ENCODE data around the gene MAGEF1.
"Not testable (repeated sequence)": the region's sequence is repeated elsewhere in the genome, so short reads cannot be mapped to it uniquely, and the experiment has no call there.

The MAGEF1 gene

DNA sequence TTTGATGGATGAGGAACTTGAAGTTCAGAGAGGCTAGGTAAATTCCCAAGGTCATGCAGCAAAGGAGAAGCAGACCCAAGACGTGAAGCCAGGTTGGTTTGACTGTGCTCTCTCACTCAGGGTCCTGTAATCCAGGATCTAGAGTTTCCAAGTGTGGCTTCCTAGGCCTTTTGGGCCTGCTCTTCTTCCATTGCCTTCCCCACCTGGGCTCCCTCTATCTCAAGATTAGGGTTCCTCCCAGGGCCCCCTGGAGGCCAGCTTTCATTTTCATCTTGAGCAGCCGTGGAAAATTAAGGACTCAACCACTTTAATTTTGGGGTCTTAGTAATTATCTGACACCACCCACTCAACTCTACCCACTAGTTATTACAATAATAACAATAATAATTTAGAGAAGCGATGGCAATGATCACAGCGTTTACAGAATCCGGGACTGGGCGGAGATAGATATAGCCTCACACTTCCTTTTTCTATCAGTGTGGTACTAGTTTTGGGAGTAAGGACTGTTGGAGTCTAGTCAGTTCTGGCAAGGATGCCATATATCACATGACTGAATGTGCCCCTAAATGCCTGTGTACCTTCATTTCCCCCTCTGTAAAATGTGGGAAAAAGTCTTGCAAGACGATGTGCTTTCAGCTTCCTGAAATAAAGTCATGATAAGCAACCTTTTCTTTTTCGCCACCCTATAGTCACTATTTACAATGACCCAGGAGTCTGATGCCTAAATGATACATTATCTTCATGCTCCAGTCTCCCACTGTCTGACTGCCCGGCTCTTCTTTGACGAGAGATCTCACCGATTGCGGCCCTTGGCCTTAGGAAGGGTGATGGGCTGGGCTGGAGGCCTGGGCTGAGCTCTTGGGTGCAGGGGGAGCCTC is 30.2 kb upstream of the MAGEF1 start:
- FAIRE-seq = no peak

DNA sequence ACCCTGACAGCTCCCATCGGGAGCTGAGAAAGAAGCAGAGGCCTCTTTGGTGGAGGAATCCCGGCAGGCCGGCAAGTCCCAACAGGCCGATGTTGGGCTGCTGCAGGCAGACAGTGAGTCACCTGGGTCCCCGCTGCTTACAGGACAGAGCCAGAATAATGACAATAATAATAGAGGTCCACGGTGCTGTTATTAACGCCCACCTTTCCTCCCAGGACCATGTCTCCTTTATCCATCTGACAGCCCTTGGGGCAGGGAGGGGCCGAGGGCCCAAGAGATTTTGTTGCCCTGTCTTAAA is 29.3 kb upstream of the MAGEF1 start:
- FAIRE-seq = no peak

DNA sequence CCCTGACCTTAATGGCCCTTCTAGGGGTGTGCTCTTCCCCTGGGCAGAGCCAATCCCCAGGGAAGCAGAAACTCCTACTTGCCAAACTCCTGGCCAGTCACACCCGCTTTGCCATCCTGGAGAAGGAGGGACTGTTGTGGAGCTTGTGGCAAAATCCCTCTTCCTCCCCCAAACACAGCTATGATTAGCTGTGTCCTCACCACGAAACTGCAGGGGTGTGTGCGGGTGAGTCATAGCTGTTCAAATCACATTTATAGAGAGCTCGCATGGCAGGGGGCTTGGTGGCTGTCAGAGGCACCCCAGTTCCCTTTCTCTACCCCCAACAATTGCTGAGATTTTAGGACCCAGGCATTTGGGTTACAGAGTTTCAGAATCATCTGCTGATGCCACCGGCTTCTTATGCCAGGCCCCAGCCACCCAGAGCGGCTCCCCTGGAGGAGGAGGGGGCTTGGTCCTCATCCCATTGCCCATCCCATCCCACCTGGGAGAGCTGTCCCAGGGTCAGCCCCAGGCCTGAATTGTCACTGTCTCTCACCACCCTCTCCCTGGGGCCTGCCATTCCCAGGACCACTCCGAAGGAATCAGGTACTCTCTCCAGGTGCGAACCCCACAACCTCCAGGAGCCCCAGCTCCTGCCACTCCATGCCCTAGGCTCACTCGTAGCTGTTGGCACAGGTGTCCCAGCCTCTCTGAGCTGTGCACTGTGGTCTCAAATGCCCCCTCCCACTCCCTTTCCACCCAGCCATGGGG is 28.8 kb upstream of the MAGEF1 start:
- no peak for FAIRE-seq

DNA sequence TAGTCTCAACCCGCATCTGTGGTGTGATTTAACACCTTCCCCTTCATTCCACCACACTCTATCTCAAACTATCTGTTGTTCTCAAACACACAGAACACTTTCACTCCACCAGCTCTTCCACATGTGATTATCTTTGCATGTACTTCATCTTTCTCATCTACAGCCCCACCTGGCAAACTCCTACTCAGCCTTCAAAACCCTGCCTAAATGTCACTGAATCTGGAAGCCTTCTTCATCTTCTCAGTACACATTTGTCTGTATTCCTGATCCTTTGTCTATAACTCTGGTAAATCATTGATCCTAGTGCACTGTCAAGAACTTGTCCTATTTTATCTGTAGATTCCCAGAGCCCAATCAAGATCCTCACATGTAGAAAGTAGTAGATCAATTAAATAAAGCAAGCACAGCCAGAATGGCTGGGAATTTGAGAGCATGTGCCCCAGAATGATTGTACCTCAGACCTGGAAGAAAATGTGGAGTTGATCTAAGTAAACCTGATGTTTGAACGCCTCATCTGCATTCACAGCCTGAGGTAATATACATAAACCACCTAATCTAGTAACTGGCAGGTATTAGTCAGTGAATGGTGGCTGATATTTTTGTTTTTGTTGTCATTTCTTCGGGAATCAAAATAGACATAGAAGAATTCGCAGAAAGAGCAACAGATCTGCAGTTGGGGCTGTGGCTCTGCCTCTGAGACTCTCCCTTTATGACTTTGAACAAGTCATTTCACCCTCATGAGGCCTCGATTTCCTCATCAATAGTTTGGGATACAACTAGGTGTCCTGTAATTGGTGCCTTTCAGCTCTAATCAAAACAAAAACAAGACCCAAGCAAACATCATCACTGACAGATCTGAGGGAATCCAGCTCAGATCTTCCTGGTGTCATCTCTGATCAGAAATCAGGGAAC is 28.0 kb upstream of the MAGEF1 start:
- FAIRE-seq = no peak

DNA sequence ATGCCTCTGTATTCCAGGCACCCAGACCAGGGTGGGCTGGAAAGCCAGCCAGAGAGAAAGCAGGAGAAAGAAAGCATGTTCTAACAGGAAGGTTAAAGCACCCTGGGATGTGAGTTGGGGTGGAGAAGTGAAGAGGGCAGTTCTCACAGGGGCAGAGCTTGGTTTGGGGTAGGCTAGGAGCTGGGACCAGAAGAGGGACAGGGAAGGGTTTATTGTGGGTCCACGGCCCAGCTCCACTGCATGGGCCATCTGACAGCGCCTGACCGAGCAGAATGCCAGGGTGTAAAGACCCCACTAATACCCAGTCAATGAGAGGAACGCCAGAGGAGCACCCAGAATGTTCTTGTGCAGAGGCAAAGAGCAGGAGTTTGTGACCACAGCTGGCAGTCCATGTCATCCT is 27.1 kb upstream of the MAGEF1 start:
- no peak for FAIRE-seq

DNA sequence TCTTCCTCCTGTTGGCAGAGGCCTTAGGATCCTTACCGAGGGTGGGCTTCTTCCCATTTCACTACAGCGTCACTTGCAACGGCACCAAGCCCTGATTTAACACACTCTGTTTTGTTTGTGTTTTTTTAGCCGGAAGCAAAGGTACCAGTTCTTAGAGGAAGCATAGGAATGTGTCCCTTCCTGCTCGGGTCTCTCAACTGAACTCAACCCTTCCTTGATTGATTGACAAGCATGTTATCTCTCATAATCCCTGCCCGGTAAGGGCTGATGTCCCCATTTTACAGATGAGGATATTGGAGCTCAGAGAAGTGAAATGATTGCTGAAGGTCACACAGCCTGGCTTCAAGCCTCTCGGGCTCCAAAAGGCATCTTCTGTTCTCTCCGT is 26.6 kb upstream of the MAGEF1 start:
- FAIRE-seq = no peak

DNA sequence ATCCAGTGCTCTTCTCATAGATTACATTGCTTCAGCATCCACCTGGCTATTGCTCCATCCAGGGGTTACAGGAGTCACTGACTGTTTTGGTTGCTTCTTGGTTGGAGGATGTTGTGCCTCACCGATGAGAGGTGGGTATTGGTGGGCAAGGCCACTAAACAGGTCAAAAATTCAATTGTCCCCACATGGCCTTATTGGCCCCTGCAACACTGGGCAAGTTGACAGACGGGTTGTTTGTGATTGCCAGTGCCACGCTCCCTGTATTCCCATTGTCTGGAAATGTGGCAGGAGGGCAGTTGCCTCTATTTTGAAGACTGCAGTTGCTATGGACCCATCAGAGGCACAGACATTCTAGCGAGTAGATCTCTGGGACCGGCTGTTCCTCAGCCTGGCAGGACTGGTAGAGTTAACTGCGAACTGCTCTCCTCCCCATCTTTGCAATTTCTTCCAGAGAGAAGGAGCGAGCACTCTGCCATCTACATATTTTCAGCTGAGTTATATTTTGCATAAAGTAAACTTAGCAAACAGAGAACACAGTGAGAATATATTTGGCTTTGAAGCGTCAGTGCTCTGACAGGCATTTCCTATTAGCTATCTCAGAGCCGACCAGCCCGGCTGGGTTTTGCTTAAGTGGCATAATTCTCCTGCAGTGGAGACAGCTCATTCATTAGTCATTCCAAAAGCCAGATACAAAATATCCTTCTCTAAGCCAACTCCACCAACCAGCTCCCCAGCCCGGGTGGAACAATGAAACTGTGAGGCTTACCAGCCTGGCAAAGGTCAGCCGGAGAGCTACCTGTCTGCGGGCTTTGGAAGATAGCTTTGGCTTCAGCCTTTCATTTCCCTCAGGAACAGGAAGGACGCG is 26.0 kb upstream of the MAGEF1 start:
- FAIRE-seq = no peak

DNA sequence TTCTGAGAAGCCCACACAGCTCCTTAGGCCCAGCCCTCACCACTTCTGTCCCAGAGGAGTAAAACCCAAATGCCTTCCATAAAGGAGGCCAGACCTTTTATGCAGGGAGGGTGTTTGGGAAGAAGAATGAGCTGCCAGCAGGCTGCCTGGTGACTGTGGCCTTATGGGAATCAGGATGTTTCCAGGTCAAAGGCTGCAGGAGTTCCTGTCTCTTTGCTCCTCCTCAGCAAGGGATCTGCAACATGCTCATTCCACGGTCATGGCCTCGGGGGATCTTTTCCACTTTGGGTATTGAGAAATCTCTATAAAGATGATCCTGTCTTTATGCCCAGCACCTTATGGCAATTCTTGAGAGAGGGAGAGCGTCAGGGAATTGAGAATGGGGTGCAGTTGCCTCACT is 25.2 kb upstream of the MAGEF1 start:
- no peak for FAIRE-seq

DNA sequence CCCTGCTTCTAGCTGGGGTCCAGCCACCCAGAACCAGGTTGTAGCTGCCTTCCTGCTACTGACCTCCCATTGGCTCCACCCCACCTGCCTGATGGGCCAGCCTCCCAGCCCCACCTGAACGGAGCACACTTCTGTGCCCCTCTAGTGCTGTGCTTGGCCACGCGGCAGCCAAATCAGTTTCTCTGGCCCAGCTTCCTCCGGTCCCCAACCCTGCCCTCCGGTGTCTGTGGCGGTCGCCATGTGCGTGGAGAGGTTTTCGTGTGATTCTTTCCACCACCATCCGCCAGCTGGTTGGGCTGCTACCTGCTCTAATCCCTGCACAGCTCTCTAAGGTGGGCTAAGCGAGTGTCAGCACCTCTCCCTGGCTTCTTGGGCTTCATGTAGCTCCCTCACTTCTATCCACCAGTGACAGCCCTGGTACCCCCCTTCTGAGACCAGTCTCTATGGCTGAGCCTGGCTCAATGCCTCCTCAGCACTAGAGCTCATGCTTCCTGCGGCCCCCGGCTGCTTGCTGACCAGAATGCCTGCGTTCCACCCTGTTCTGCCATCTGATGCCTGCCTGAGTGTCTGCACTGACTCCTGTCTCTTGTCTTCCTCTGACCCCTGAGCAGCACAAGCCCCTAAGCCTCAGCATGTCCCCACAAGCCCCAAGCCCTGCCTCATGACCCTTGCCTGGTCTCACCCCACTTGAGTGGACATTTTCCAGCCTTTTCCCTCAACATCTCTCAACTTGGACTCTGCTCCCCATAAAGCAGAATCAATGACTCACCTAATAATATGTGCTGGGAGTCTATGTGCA is 23.2 kb upstream of the MAGEF1 start:
- FAIRE-seq = no peak

DNA sequence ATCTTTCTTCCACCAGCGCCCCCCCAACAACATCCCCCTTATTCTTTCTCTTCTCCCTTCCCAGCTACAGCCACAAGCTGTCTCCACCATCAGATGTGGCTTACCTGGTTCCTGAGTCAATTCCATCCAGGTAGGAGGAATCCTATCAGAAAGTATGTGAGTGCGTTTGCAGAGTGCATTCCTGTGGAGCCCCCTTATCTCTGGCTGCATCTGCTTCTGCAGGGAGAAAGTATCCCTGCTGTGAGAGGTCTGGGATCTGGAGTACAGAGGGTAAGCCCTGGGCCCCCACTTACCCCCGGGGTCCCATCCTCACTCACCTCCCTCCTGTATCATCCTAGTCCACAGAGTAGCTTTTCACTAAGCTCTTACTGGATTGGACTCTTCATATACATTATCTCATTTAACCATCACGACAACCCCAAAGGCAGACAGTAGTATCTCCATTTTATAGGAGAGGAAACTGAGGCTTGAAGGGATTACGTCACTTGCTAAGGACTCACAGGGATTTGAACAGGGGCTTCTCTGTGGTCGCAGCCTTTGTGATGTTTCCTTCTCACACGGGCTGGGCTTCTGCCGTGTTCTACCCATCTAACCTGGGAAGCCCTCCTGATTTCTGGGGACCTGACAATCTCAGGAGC is 22.2 kb upstream of the MAGEF1 start:
- no peak for FAIRE-seq

DNA sequence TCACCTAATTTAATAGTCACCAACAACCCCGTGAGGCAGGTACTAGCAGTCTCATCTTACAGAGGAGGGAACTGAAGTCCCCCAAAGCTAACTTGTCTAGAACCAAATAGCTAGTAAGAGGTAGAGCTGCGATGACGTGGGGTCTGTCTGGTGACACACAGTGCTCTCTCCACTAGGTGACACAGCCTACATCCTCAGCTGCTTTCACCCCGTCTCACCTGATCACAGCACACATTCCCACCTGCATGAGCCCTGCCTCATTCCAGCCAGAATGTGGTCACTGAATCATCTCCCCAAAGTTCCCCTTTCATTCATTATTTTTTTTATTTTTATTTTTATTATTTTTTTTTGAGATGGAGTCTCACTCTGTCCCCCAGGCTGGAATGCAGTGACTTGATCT is 21.3 kb upstream of the MAGEF1 start:
- no peak for FAIRE-seq

DNA sequence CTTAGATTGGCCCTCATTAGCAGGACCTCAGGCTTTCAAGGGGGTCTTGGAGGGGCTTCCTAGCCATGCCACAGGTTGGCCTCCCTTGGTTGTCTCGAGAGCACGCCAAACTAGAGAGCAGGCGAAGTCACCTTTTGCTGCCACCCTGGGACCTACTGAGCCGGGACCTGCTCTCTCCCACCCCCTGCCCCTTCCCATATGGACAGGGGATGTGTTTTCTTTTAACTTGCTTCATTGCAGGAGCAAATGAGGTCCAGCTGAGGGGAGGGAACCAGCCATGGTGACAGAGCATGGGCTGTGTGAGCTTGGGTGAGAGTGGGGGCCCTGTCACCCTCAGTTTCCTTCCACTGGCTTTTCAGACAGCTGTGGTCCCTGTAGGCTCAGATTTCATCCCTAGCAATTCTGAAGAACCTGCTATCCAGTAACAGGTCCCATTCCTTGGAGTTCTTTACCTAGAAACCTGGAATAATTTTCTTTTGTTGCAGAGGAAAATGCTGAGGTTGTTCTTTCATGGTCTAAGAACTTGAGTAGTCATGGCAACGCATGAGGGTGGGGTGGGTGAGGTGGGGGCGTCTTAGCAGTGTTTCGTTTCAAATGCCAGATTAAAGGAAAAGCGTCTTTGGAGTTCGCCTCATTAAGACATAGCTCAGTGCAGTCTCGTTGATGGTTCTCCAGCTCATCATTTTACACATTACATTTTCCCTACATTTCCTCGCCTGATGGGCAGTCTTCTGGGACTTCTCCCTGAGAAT is 20.1 kb upstream of the MAGEF1 start:
- no peak for FAIRE-seq

DNA sequence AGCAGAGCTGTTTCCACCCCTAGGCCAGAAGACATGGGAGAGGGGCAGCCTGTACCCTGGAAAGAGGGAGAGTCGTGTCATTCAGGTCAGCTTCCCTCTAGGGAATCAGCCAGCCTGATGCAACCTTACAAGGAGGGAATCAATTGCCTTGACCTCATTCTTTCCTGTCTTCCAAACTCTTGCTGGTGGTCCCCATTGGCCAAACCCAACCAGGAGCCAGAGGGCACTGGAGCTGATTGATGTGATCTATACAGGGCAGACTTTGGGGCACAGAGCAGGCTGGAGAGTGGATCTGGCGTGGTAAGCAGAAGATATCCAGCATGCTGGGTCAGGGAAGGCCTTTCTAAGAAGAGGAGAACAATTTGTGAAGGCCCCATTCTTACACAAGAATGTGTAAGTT is 19.1 kb upstream of the MAGEF1 start:
- no peak for FAIRE-seq

DNA sequence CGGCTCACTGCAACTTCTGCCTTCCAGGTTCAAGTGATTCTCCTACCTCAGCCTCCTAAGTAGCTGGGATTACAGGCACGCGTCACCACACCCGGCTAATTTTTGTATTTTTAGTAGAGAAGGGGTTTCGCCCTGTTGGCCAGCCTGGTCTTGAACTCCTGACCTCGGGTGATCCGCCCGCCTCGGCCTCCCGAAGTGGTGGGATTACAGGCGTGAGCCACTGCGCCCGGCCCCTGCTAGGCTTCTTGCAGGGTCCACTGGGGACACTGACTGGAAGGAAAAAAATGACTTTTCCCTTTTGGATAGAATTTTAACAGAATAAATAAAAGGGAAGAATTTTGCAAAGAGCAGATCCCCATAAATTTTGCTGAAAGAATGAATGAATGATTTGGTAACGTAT is 17.3 kb upstream of the MAGEF1 start:
- not testable (repeated sequence) for FAIRE-seq

DNA sequence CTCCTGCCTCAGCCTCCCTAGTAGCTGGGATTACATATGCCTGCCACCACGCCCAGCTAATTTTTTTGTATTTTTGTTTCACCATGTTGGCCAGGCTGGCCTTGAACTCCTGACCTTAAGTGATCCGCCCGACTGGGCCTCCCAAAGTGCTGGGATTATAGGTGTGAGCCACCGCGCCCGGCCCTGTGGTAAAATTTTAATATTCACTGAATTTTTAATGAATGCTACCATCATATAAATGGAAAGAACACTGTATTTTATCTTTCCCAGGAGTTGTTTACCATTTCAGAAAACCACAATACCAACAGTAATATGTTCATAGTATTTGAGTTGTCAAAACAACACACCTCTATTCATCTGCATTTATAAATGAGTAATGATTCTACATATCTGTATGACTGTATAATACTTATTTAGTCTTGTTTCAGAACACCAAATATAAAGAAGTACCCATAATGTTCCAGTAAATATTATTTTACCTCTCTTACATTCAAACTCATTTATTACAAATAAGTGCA is 16.2 kb upstream of the MAGEF1 start:
- FAIRE-seq = no peak

DNA sequence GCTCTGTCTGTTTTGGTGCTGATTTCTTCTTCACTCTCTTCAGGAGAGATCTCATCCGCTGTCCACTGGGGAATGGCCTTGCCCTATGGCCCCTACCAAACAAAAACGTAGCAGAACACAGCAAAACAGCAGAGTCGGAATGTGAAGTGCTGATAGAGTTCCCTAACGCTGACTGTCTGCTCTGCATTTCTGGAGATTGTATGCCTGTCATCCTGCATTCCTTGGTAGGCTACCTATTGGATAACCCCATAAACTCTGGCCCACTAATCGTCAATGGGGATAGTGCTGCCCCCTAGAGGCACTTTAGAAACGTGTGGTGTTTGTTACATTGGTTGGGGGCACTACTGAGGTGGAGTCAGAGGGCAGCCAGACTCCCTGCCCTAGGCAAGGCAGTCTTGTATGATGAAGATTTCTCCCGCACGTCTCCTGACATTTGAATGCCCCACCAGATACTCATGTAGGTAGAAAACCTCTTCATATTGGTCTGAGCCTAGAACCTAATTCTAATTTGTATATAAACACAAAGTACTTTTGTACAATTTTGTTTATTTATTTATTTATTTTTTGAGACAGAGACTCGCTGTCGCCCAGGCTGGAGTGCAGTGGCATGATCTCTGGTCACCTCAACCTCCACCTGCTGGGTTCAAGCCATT is 15.6 kb upstream of the MAGEF1 start:
- no peak for FAIRE-seq

DNA sequence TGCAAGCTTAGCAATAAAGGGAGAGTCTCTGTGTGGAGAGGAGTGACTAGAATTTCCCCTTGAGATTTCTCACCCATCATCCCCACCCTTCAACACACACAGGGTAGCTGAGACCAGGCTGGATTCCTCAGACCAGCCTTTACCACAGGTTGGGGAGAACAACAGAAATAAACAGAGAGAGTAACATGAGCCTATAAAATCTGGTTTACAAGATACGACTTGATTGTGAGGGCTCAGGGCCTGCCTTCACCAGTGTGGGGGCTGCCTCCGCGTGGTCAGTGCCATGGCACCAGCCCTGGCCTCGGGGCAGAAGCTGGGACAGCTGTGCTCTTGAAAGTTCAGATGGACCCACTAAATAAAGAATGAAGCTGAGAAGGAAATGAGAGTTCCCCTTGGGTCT is 14.6 kb upstream of the MAGEF1 start:
- FAIRE-seq = no peak

DNA sequence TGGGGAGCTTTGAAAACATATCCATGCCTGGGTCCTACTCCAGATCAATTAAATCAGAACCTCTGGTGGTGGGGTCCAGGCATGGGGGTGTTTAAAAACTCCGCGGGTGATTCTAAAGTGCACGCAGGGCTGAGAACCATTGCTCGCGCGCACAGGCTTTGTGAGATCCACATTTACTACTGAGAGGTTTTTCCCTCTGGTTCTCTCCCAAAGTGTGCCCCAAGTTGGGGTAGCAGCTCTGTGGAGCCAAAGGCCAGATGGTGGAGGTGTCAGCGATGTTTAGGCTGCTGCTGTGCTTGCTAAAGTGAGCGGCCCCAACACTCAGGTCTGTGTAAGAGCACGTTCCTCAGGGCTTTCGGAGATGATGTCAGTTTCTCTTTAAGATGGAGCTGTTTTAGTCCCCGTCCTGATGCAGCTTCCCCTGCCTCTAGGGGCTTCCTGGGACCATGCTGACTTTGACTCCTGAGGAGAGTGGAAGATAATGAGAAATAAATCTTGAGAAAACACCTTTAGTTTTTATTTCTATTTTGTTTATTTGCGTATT is 13.4 kb upstream of the MAGEF1 start:
- FAIRE-seq = no peak

DNA sequence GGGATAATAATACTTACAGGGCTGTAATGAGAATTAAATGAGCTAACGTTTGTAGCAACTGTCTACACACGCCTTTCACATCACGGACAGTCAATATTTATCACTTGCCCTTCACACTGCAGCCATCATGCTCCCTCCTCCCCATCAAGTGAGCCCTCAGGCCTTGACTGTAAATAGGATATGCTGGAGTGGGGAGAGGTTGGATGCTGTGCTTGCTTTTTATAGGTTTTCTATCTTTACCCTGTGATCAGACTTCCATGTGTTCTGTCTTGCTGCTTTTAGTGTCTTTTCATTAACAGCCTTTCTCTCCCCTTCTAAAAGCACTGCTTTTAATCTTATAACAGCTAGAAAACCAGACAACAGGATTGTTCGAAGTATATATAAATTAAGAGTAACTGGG is 12.8 kb upstream of the MAGEF1 start:
- FAIRE-seq = no peak
